Endothelial cell of umbilical vein (primary cell): ENCODE results near the gene COTL1. TPM values are rescaled to one million over a fixed set of nuclear protein-coding genes. Genes with fewer than 3 reads are reported as not detected.

Experiments used
- BruUV-seq: library from RNA; stranded (reverse); fragments of 400-500 nt; replicated peaks from 2 replicates; lab custom pipeline; 2021; lab: Mats Ljungman, UMichigan
- CTCF ChIA-PET: fragments of 300-600, 350-600 bp; sonication (Branson Sonifier 250); formaldehyde crosslinking; loops from one replicate; lab custom pipeline; 2021; ENCODE audit warnings: antibody characterized with exemption, inconsistent platforms; lab: Charles Lee
- POLR2A ChIA-PET: fragments of 300-600, 350-600 bp; sonication (Branson Sonifier 250); formaldehyde crosslinking; loops from one replicate; lab custom pipeline; 2021; ENCODE audit warnings: antibody characterized with exemption, inconsistent platforms; lab: Charles Lee
- DNase-seq: peaks from one replicate; pipeline ENCODE4 v3.0.0-alpha.2; 2011; ENCODE audit warnings: low read depth, low spot score
- FAIRE-seq: peaks from 2 replicates; lab custom pipeline; 2011; peaks lifted over from hg19 to GRCh38; lab: Jason Lieb, UNC
- H2AFZ ChIP-seq: 2 replicates; pipeline ENCODE4 v1.6.0; 2012; ENCODE audit warnings: low read depth, low read length, control low read depth, inconsistent platforms
- H3K27ac ChIP-seq: 2 replicates; pipeline ENCODE4 v1.5.1; 2011; ENCODE audit warnings: low read depth, mild to moderate bottlenecking, control low read depth, low read length, moderate library complexity; ENCODE audit not compliant: insufficient read depth
- H3K27me3 ChIP-seq, 2 experiments: 2 replicates each; pipeline versions ENCODE4 v1.6.0 to v1.6.1; 2011; ENCODE audit warnings: low read length in 2 of 2, mixed read lengths in 1 of 2; ENCODE audit not compliant: control insufficient read depth in 2 of 2, insufficient read depth in 2 of 2
- H3K36me3 ChIP-seq, 2 experiments: 2 replicates in 1 of 2; 3 replicates in 1 of 2; pipeline ENCODE4 v1.5.1; 2011; ENCODE audit warnings: low read length in 2 of 2, mild to moderate bottlenecking in 1 of 2, moderate library complexity in 1 of 2; ENCODE audit not compliant: control insufficient read depth in 2 of 2, insufficient read depth in 2 of 2; ENCODE audit errors: extremely low read depth in 1 of 2
- H3K4me1 ChIP-seq: 3 replicates; pipeline ENCODE4 v1.5.1; 2011; ENCODE audit warnings: mild to moderate bottlenecking, low read length; ENCODE audit not compliant: control insufficient read depth, insufficient read depth; ENCODE audit errors: extremely low read depth
- H3K4me2 ChIP-seq: 2 replicates; pipeline ENCODE4 v1.6.1; 2011; ENCODE audit warnings: low read length, control low read depth, mixed read lengths; ENCODE audit not compliant: insufficient read depth
- H3K4me3 ChIP-seq, 3 experiments: fragments of 200-600 bp in 1 of 3; sonication (generic), shearing (Covaris generic) in 1 of 3; replicated peaks in 1 of 3; 2 replicates each; pipeline ENCODE4 v1.5.1; 2011 to 2016; ENCODE audit warnings: control low read depth in 3 of 3, low read length in 3 of 3, mild to moderate bottlenecking in 2 of 3, inconsistent platforms in 1 of 3, low read depth in 1 of 3, moderate library complexity in 1 of 3; ENCODE audit not compliant: insufficient read depth in 1 of 3
- H3K79me2 ChIP-seq: 2 replicates; pipeline ENCODE4 v1.6.0; 2012; ENCODE audit warnings: low read length, inconsistent platforms; ENCODE audit not compliant: control insufficient read depth, insufficient read depth
- H3K9ac ChIP-seq: replicated peaks from 2 replicates; pipeline ENCODE3; 2011; ENCODE audit warnings: low read length, control low read depth; ENCODE audit not compliant: insufficient read depth; ENCODE audit errors: extremely low read depth
- H3K9me1 ChIP-seq: replicated peaks from 3 replicates; pipeline ENCODE4 v1.6.0; 2011; ENCODE audit warnings: mild to moderate bottlenecking, low read length; ENCODE audit not compliant: control insufficient read depth, insufficient read depth; ENCODE audit errors: extremely low read depth
- H3K9me3 ChIP-seq: replicated peaks from 2 replicates; pipeline ENCODE4 v1.5.1; 2012; ENCODE audit warnings: low read length, inconsistent platforms; ENCODE audit not compliant: control insufficient read depth, insufficient read depth
- H4K20me1 ChIP-seq: replicated peaks from 2 replicates; pipeline ENCODE3; 2011; ENCODE audit warnings: mild to moderate bottlenecking, low read length; ENCODE audit not compliant: control insufficient read depth, insufficient read depth; ENCODE audit errors: extremely low read depth
- EZH2 ChIP-seq: IDR thresholded peaks from 2 replicates; pipeline ENCODE4 v1.6.1; 2012; ENCODE audit warnings: borderline replicate concordance, low read depth, mild to moderate bottlenecking, moderate library complexity, low read length, inconsistent platforms; ENCODE audit not compliant: severe bottlenecking
- FOS ChIP-seq: IDR thresholded peaks from 2 replicates; pipeline ENCODE4 v1.6.1; 2011; ENCODE audit warnings: mild to moderate bottlenecking, low read length, moderate library complexity, borderline replicate concordance; ENCODE audit not compliant: insufficient read depth
- GATA2 ChIP-seq: IDR thresholded peaks from 2 replicates; pipeline ENCODE4 v1.7.0; 2011; ENCODE audit warnings: low read depth, mild to moderate bottlenecking, moderate library complexity, mixed read lengths, low read length; ENCODE audit not compliant: insufficient read length, insufficient read depth
- JUN ChIP-seq: IDR thresholded peaks from 2 replicates; pipeline ENCODE4 v1.6.1; 2011; ENCODE audit warnings: borderline replicate concordance, low read depth; ENCODE audit not compliant: insufficient read length, insufficient read depth
- MYC ChIP-seq: IDR thresholded peaks from one replicate; pipeline ENCODE4 v1.6.1; 2011; ENCODE audit warnings: mild to moderate bottlenecking, low read depth, low read length
- POLR2A ChIP-seq: IDR thresholded peaks from 2 replicates; pipeline ENCODE4 v1.6.1; 2012; ENCODE audit warnings: low read depth, mild to moderate bottlenecking, control low read depth, low read length
- POLR2AphosphoS5 ChIP-seq: IDR thresholded peaks from 2 replicates; pipeline ENCODE4 v1.6.1; 2012; ENCODE audit warnings: low read depth, mild to moderate bottlenecking, control low read depth, low read length, moderate library complexity; ENCODE audit not compliant: insufficient read depth
- dilution Hi-C: fragments of 300-500 bp; cut with MboI; formaldehyde crosslinking; loops from one replicate; pipeline ENCODE4 v1.15.0; 2019; ENCODE audit warnings: low sequenced_read_pairs; ENCODE audit not compliant: extremely low pct_ligation_motif_present
- intact Hi-C: fragments of 100-400 bp; cut with micrococcal nuclease; formaldehyde crosslinking; loops from one replicate; pipeline ENCODE4 v1.10.0; 2022
- polyA plus RNA-seq, 4 experiments: library from polyadenylated mRNA; depleted of rRNA in 3 of 4; stranded (reverse) in 3 of 4; unstranded in 1 of 4; fragments of >200 nt; gene quantifications; 2 replicates each; pipeline versions ENCODE4 v1.2.1 to v1.2.3, GENCODE V29; 2011 to 2012; ENCODE audit warnings: missing spikeins in 1 of 4
- total RNA-seq: library from RNA; stranded (reverse); gene quantifications from 2 replicates; pipeline ENCODE4 v1.2.3, GENCODE V29; 2021
- TF ChIP-seq, protein P1 (sequence below), 2 donors: IDR thresholded peaks; 1 replicate in 1 of 2; 2 replicates in 1 of 2; pipeline ENCODE4 v1.5.1; 2011; ENCODE audit warnings: low read length in 2 of 2, mild to moderate bottlenecking in 2 of 2, moderate library complexity in 2 of 2, control low read depth in 1 of 2, inconsistent platforms in 1 of 2, low read depth in 1 of 2; ENCODE audit not compliant: insufficient read depth in 1 of 2; ENCODE audit errors: extremely low read depth in 1 of 2
- TF ChIP-seq, protein P2 (sequence below): IDR thresholded peaks from 2 replicates; pipeline ENCODE4 v1.6.1; 2011; ENCODE audit not compliant: insufficient read depth, insufficient read length

COTL1 gene
- total and polyA plus RNA-seq, 2 donors (not counting 3 experiments of a cell fraction or from before 2014, with no cell fraction given): 90.0 to 200 TPM

DNA sequence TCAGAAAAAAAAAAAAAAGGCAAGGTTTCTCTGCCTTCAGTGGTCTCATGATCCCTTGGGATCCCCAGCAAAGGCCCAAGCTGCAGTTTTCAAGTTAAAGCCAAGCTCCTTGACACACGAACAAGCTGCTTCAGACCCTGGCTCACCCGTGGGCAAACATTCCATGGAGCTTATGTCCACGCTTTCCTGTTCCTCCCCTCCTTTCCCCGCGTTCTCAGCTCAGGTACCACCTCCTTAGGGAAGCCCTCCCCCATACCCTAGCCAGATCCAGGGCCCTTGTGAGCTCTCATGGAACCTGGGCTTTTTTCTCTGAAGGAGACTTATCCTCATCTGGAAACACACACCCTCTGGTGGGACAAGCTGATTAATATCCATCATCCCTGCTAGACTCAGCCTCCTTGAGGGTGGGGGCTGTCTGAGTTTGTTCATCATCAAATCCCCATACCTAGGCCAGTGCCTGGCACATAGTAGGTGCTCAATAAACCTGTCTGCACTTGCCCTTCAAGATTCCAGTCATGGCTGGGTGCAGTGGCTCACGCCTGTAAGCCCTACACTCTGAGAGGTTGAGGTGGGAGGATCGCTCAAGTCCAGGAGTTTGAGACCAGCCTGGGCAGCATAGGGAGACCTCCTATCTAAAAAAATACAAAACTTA lies 54.7 kb downstream of the COTL1 start:
- no peak overlapping the region for H3K4me3 ChIP-seq
- BruUV-seq: no TSS peak
- no peaks in the 10 kb centered on the region for H3K9me3 ChIP-seq
- peaks cover 0 to 20% of the 10 kb centered on the region in 2 experiments for H3K36me3 ChIP-seq
- no peak overlapping the region for H3K9ac ChIP-seq
- no peaks in the 10 kb centered on the region for H3K4me1 ChIP-seq
- CTCF ChIA-PET: interaction anchor here (1.5 to 4.4 kb wide), 2 partner anchors 52 to 53 kb away, joined by 5 to 19 read pairs; no protein-coding TSS in a partner anchor
- DNase-seq: no peak
- TF ChIP-seq JUN (no peak), EZH2 (no peak), FOS (no peak), MYC (no peak), GATA2 (no peak), POLR2AphosphoS5 (no peak), POLR2A (no peak)
- TF ChIP-seq, protein P1, sequence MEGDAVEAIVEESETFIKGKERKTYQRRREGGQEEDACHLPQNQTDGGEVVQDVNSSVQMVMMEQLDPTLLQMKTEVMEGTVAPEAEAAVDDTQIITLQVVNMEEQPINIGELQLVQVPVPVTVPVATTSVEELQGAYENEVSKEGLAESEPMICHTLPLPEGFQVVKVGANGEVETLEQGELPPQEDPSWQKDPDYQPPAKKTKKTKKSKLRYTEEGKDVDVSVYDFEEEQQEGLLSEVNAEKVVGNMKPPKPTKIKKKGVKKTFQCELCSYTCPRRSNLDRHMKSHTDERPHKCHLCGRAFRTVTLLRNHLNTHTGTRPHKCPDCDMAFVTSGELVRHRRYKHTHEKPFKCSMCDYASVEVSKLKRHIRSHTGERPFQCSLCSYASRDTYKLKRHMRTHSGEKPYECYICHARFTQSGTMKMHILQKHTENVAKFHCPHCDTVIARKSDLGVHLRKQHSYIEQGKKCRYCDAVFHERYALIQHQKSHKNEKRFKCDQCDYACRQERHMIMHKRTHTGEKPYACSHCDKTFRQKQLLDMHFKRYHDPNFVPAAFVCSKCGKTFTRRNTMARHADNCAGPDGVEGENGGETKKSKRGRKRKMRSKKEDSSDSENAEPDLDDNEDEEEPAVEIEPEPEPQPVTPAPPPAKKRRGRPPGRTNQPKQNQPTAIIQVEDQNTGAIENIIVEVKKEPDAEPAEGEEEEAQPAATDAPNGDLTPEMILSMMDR (IDR thresholded peaks at IDR 0.05; ENCODE audit: extremely low read depth in 1 of 2, insufficient read depth in 1 of 2, low read depth in 1 of 2, low read length in 2 of 2): no peak
- TF ChIP-seq, protein P2, sequence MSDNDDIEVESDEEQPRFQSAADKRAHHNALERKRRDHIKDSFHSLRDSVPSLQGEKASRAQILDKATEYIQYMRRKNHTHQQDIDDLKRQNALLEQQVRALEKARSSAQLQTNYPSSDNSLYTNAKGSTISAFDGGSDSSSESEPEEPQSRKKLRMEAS: no peak
- intact Hi-C loops: no loop called here
- no peak overlapping the region for H3K4me2 ChIP-seq
- H3K9me1 ChIP-seq: no peaks in the 10 kb centered on the region
- dilution Hi-C loops: no loop called here
- no peaks in the 10 kb centered on the region for H3K79me2 ChIP-seq
- no peaks in the 10 kb centered on the region for H4K20me1 ChIP-seq
- H3K27ac ChIP-seq: no peak overlapping the region
- H2AFZ ChIP-seq: no peak overlapping the region
- POLR2A ChIA-PET: interaction anchor here (0.7 kb wide), 1 partner anchor 252 kb away, joined by 3 read pairs; no protein-coding TSS in a partner anchor
- no peak for FAIRE-seq
- no peaks in the 10 kb centered on the region for H3K27me3 ChIP-seq
